HEK293 (cell line): ENCODE results near the gene C4orf17.

Source experiments
- BCL11A ChIP-seq: fragments of 450-650 bp; formaldehyde crosslinking; IDR thresholded peaks from 2 replicates; pipeline ENCODE4 v1.5.1; 2016; ENCODE audit warnings: low read depth, missing biosample characterization, missing genetic modification characterization
- CTCF ChIP-seq: fragments of 450-650 bp; formaldehyde crosslinking; IDR thresholded peaks from 2 replicates; pipeline ENCODE4 v1.5.1; 2016; ENCODE audit warnings: missing biosample characterization, missing genetic modification characterization
- PATZ1 ChIP-seq: fragments of 450-650 bp; formaldehyde crosslinking; IDR thresholded peaks from 2 replicates; pipeline ENCODE4 v1.5.1; 2016; ENCODE audit warnings: missing biosample characterization, missing genetic modification characterization
- REPIN1 ChIP-seq: fragments of 450-650 bp; formaldehyde crosslinking; IDR thresholded peaks from 2 replicates; pipeline ENCODE4 v1.5.1; 2017; ENCODE audit warnings: missing biosample characterization, missing genetic modification characterization, low read depth
- REST ChIP-seq: fragments of 450-650 bp; formaldehyde crosslinking; IDR thresholded peaks from 2 replicates; pipeline ENCODE4 v1.5.1; 2016; ENCODE audit warnings: missing biosample characterization, missing genetic modification characterization
- YY2 ChIP-seq: fragments of 450-650 bp; formaldehyde crosslinking; IDR thresholded peaks from 2 replicates; pipeline ENCODE4 v1.5.1; 2016; ENCODE audit warnings: missing biosample characterization, missing genetic modification characterization
- ZNF324 ChIP-seq: fragments of 450-650 bp; formaldehyde crosslinking; IDR thresholded peaks from 2 replicates; pipeline ENCODE4 v1.5.1; 2016; ENCODE audit warnings: missing biosample characterization, missing genetic modification characterization
- ZNF449 ChIP-seq: fragments of 450-650 bp; formaldehyde crosslinking; IDR thresholded peaks from 2 replicates; pipeline ENCODE4 v1.5.1; 2017; ENCODE audit warnings: missing biosample characterization, mild to moderate bottlenecking, missing genetic modification characterization, moderate library complexity
- ZNF621 ChIP-seq: fragments of 450-650 bp; formaldehyde crosslinking; IDR thresholded peaks from 2 replicates; pipeline ENCODE4 v1.5.1; 2017; ENCODE audit warnings: missing biosample characterization, missing genetic modification characterization

- TF ChIP-seq CTCF (tag by site-specific recombination) (no peak), REST (tag by site-specific recombination) (no peak), REPIN1 (tag by site-specific recombination) (no peak), ZNF621 (tag by site-specific recombination) (no peak), ZNF324 (tag by site-specific recombination) (no peak), PATZ1 (tag by site-specific recombination) (no peak), YY2 (tag by site-specific recombination) (no peak), BCL11A (tag by site-specific recombination) (no peak), ZNF449 (tag by site-specific recombination) (no peak)
These were observed 42.1 kb downstream of the C4orf17 start for GRCh38 chr4:99552872-99553271.
